GM19193 (cell line): Measurements from ENCODE around the gene ANKRD34A.
A peak's percentile ranks its signal among the peaks of the same experiment; 100 is the strongest.

Source experiments
- POLR2A ChIP-seq: IDR thresholded peaks from 4 replicates; pipeline ENCODE4 v1.6.1; 2011; ENCODE audit not compliant: insufficient read depth, insufficient read length; ENCODE audit errors: extremely low read depth

The ANKRD34A gene

DNA sequence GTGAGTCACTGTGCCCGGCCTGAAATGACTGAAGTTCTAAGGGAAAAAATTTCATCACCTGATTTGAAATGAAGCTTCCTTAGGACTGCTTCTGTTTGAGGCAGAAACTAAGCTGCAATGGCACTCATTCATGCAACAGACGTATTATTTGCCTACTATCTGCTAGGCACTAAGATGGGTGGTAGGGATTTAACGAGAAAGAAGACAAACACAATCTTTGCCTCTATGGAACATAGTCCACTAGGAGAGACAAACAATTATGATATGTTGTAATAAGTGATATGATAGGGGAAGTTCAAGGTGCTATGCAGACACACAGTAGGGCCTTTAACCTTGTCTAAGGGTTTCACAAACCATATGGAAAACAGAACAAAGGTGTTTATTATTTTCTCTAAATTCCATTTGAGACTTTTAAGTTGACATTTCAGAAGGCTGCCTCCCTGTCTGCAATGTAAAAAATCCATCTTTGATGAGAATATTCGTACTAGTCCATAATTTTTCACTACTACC lies 17.8 kb downstream of the ANKRD34A start:
- no peak for TF ChIP-seq POLR2A

- no peak for TF ChIP-seq POLR2A
These were observed 19.8 kb downstream of the ANKRD34A start for GRCh38 chr1:145944532-145944931.

GRCh38 chr1:145942871-145943270 lies 21.5 kb downstream of the ANKRD34A start:
- no peak for TF ChIP-seq POLR2A

DNA sequence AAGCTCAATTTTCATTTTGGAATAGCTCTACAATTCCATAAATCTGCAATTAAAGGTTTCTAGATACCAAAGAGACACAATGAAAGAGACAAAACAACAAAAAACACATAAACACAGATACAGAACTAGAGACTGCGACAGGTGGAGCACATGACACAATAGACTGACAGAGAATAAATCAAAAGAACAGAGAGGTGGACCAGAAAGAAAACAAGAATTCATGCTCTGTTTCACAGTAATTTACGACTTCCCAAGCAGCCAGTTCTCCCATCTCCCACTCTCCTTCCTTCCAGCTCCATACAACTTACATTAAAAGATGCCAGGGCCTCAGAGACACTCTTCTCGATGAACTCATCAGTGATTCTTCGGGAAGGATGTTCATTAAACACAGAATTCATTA lies 22.0 kb downstream of the ANKRD34A start:
- no peak for TF ChIP-seq POLR2A

DNA sequence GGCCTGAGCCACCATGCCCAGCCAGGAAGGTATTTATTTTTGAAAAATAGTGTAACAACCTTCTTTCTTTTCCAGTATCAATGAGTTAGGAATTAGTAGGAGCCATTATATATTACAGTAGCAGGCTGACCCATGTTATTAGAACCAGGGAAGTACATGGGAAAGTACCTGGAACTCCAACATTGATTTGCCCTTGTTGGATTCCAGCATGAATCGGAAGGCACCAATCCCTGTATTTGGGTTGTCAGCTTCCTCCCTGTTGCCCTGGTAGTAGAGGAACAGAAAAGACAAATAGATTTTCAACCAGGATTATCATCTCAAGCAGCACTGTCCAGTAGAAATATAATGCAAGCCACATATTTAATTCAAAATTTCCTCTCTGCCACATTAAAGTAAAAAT lies 26.9 kb downstream of the ANKRD34A start:
- TF ChIP-seq POLR2A, result no peak

DNA sequence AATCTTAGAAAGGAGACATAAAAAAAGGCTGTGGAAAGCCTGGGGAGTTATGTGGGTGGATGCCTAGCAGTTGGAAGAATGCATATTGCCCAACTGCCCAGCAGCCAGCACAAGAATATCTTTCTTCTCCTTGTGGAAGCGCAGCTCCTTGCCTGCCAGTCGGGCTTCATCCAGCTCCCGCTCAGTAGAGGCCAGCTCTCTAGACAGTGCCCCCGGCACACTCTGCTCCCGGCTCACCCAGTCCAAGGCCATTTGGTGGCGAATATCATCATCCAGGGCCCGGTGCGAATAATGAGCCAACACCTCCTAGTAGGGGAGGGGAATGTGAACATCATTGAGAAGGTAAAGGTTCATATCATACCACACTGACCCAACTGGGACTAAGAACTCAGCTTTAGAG lies 28.1 kb downstream of the ANKRD34A start:
- no peak for TF ChIP-seq POLR2A

- TF ChIP-seq POLR2A, result no peak
These were observed 28.7 kb downstream of the ANKRD34A start for GRCh38 chr1:145935708-145936107.

DNA sequence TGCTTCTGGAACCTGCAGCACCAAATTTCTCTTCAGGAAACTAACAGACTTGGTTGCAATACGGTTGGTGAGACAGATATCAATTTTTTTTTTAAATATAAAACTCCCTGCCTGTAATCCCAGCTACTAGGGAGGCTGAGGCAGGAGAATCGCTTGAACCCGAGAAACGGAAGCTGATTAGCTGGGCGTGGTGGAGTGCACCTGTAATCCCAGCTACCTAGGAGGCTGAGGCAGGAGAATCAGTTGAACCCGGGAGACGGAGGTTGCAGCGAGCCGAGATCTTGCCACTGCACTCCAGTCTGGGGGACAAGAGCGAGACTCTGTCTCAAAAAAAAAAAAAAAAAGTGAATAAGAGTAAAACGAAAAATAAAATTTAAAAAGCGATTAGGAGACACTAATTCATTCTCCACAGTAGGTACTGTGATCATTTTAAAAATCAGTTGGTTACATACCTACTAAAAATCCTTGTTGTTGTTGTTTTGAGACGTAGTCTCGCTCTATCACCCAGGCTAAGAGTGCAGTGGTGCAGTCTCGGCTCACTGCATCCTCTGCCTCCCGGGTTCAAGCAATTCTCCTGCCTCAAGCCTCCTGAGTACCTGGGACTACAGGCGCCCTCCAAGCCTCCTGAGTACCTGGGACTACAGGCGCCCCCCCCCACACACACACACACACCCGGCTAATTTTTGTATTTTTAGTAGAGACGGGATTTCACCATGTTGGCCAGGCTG lies 36.3 kb downstream of the ANKRD34A start:
- peak; percentile 17 for TF ChIP-seq POLR2A

- TF ChIP-seq POLR2A, result peak; percentile 96
These were observed 37.1 kb downstream of the ANKRD34A start, which contains the start of gene RBM8A for GRCh38 chr1:145927063-145927886. Gene RBM8A, minus strand, starts transcription at chr1:145927484. Its CDS starts 58 bp downstream, at chr1:145927426.

GRCh38 chr1:145926686-145927062 lies 37.7 kb downstream of the ANKRD34A start:
- no peak for TF ChIP-seq POLR2A

- TF ChIP-seq POLR2A, result no peak
These were observed 42.1 kb downstream of the ANKRD34A start for GRCh38 chr1:145922266-145922665.

DNA sequence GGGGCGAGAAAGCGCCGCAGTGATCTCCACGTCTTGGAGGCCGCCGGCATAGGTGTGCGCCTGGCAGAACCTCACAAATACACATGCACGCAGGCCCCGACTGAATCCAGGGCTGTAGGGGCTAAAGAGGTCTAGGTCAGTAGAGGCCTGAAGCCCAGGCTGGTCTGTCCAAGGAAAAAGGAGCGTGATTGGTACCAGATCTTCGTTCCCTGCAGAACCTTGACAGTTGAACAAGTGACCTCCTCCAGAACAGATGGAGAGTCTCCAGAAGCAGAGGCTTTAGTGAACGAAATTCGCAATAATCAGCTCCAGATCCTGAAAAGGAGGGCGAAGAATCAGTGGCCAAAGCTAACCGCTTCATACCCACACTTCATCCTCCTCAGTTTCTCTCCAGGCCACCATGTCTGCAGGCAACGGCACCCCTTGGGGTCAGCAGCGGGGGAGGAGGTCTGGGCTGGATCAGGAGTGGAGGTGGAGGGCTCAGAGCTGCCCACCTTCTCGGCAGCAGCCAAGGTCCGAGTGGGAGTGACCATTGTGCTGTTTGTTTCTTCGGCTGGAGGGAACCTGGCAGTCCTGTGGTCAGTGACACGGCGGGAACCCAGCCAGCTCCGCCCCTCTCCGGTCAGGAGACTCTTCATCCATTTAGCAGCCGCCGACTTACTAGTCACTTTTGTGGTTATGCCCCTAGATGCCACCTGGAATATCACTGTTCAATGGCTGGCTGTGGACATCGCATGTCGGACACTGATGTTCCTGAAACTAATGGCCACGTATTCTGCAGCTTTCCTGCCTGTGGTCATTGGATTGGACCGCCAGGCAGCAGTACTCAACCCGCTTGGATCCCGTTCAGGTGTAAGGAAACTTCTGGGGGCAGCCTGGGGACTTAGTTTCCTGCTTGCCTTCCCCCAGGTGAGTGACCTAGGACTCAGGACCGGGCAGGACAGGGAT lies 45.1 kb downstream of the ANKRD34A start:
- TF ChIP-seq POLR2A, result peak; percentile 32

- peak; percentile 79 for TF ChIP-seq POLR2A
These were observed 46.0 kb downstream of the ANKRD34A start, which contains the start of gene PEX11B for GRCh38 chr1:145918144-145918991. Gene PEX11B, minus strand, starts transcription at chr1:145918717. Its CDS starts 29 bp downstream, at chr1:145918688.

DNA sequence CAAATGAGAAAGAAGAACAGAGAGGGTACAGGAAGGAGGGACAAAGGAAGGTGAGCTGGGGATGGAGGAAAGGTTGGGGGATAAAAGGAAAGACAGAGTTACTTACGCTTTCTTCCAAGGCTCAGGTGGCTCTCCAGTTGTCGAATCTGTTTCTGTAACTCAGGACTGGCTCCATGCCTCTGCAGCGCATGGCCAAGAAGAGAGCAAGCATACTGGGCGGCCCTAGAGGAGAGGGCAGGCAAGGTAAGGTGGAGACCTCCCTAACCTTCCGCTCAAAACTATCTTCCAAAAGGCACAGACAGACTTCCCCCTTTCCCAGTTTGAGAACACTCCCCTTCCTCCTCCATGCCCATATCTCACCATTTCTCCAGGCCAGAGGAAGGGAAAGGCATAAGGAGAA lies 46.8 kb downstream of the ANKRD34A start:
- TF ChIP-seq POLR2A, result no peak
